ENCODE data around the gene PRTN3.

The PRTN3 gene

DNA sequence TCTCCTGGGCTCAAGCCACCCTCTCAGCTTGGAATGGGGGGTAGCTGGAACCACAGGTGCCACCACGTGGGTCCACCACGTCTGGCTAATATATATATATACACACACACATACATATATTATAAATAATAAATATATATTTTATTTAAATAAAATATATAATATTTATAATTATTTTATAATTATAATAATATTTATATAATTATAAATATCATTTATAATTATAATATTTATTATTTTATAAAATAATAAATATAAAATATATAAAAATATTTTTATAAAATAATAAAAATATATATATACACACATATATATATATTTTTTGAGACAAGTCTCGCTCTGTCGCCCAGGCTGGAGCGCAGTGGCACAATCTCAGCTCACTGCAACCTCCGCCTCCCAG, 13.8 kb downstream of the PRTN3 start:
- TF ChIP-seq, protein P1, sequence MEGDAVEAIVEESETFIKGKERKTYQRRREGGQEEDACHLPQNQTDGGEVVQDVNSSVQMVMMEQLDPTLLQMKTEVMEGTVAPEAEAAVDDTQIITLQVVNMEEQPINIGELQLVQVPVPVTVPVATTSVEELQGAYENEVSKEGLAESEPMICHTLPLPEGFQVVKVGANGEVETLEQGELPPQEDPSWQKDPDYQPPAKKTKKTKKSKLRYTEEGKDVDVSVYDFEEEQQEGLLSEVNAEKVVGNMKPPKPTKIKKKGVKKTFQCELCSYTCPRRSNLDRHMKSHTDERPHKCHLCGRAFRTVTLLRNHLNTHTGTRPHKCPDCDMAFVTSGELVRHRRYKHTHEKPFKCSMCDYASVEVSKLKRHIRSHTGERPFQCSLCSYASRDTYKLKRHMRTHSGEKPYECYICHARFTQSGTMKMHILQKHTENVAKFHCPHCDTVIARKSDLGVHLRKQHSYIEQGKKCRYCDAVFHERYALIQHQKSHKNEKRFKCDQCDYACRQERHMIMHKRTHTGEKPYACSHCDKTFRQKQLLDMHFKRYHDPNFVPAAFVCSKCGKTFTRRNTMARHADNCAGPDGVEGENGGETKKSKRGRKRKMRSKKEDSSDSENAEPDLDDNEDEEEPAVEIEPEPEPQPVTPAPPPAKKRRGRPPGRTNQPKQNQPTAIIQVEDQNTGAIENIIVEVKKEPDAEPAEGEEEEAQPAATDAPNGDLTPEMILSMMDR (conservative IDR thresholded peaks at IDR 0.05), result no peak
- no peak overlapping the region for H3K27ac ChIP-seq

DNA sequence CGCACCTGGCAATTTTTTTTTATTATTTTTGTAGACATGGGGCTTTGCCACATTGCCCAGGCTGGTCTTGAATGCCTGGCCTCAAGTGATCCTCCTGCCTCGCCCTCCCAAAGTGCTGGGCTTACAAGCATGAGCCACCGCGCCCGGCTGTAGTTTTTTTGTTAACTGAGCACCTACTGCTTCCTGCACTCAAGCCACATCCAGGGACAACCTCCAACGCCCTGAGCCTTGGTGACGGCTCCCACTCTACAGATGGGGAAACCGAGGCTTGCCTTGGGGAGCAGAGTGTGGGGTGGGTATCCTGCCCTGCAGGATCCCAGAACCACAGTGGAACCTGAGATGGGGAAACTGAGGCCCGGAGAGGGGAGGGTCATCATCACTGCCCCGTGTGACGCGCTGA, 14.3 kb downstream of the PRTN3 start:
- no peak overlapping the region for H3K27ac ChIP-seq
- TF ChIP-seq, protein P1 (conservative IDR thresholded peaks at IDR 0.05), result no peak

DNA sequence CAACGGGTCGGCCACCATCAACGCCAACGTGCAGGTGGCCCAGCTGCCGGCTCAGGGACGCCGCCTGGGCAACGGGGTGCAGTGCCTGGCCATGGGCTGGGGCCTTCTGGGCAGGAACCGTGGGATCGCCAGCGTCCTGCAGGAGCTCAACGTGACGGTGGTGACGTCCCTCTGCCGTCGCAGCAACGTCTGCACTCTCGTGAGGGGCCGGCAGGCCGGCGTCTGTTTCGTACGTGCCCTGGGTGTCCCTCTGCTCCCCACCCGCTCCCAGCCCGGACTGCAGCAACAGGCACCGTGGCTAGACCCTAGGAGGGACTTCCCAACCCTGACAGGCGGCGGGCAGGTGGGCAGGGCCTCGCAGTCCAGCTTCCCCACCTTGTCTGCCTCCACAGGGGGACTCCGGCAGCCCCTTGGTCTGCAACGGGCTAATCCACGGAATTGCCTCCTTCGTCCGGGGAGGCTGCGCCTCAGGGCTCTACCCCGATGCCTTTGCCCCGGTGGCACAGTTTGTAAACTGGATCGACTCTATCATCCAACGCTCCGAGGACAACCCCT, 14.8 kb downstream of the PRTN3 start:
- H3K27ac ChIP-seq, result no peak overlapping the region
- TF ChIP-seq, protein P1 (conservative IDR thresholded peaks at IDR 0.05), result no peak

DNA sequence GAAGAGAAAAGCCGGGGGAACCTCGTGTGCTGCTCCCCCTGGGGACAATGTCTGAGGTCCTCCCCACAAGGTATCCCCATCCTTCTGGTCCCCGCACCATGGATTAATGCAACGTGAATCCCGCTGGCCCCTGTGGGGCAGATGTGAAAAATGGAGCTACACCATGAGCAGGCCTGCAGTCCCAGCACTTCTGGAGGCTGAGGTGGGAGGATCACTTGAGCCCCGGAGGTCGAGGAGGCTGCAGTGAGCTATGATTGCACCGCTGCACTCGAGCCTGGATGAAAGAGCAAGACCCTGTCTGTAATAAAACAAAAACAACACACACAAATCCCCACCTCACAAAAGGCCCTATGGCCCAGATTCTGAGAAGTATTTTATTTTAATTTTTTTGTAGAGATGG, 17.5 kb downstream of the PRTN3 start:
- TF ChIP-seq, protein P1 (conservative IDR thresholded peaks at IDR 0.05), result no peak

DNA sequence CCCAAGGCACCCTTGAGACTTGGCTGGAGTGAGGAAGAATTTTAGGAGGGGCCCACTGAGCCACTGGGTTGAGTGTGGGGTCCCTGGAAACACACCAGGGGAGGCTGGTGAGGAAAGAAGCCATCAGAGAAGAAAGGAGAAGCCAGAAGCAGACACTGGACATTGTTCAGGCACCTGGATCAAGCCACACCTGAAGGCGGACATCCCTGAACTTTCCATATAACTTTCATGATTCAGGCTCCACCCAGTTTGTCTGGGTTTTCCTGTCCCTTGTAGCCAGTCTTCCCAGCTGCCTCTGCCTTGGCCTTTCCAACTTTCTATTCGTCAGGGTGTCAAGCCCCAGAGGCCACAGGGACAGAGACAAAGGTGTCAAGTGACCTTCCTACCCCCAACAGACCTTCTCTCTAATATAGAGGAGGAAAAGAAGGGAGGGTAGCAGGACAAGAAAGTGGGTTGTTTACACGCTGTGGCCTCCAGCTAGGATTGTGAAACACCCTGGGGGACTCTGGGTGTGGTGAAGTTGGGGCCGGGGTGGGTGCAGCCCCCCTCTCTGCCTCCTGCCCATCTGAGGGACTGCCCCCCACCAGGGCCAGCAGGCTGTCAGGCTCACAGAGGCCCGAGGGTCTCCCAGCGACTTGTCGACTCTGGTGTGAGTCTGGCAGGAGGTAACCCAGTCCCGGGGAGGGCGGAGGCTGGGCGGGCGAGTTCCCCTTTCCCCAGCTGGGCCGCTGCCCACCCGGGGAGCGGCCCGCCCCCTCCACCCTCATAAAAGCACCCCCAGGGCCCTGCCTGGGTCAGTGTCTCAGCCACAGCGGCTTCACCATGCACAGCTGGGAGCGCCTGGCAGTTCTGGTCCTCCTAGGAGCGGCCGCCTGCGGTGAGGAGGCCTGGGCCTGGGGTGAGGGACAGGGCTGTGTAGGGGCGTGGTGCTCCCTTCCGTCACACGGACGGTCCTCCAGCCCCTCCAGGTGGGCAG, 18.4 kb downstream of the PRTN3 start, which contains the start of gene CFD:
TSS of gene CFD (plus strand) at position 797 of the 976 bp plus-strand sequence. CDS start at position 823, 26 bp downstream.
- TF ChIP-seq, protein P1 (conservative IDR thresholded peaks at IDR 0.05), result no peak
- peak within 1 kb of the TSS; percentile 37; the same call in 1 of the 2 replicates for H3K27ac ChIP-seq

More for the DNA sequence above, 17.5 kb downstream of the PRTN3 start:
- no peak overlapping the region for H3K27ac ChIP-seq

DNA sequence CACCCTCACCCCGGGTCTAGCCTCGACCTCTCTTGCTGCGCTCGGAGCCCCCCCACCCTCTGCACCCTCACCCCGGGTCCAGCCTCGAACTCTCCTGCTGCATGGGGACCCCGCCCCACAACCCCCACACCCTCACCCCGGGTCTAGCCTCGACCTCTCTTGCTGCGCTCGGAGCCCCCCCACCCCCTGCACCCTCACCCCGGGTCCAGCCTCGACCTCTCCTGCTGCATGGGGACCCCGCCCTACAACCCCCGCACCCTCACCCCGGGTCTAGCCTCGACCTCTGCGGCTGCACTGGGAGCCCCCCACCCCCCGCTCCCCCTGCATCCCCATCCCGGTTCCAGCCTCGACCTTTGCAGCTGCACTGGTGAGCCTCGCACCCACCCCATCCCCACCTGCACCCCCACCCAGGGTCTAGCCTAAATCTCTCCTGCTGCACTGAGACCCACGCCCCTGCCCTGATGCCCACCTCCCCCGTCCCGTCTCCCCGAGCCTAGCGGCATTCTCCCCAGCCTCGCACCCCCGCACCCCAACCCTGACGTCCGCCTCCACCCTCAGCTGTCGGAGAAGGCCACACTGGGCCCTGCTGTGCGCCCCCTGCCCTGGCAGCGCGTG, 20.4 kb downstream of the PRTN3 start:
- H3K27ac ChIP-seq, result no peak overlapping the region
- TF ChIP-seq, protein P1 (conservative IDR thresholded peaks at IDR 0.05), result no peak
